CD4-positive, CD25-positive, alpha-beta regulatory T cell (primary cell): Measurements from ENCODE around the gene TRIM59. TPM values are rescaled to one million over a fixed set of nuclear protein-coding genes. Genes with fewer than 3 reads are reported as not detected.

Experiments used
- ATAC-seq, 2 donors: fragments of 150-1000 bp; cut with Tn5 transposase; one replicate each; pipeline ENCODE4 v1.10.0; 2021; ENCODE audit warnings: low read depth in 2 of 2, moderate number of reproducible peaks in 2 of 2, moderate library complexity in 1 of 2
- DNase-seq, 3 donors: peaks; one replicate each; pipeline versions ENCODE4 v3.0.0 to v3.0.0-alpha.2; 2012 to 2022; ENCODE audit warnings: mixed read lengths in 1 of 3
- H3K27ac ChIP-seq: one replicate; pipeline ENCODE4 v1.7.0; 2013; ENCODE audit warnings: mild to moderate bottlenecking, low read length; ENCODE audit not compliant: insufficient read depth, poor library complexity, severe bottlenecking
- H3K27me3 ChIP-seq: one replicate; pipeline ENCODE4 v1.7.0; 2013; ENCODE audit warnings: low read length; ENCODE audit not compliant: control insufficient read depth, insufficient read depth
- H3K36me3 ChIP-seq: one replicate; pipeline ENCODE4 v1.7.0; 2013; ENCODE audit warnings: mild to moderate bottlenecking, low read length, moderate library complexity; ENCODE audit not compliant: control insufficient read depth, insufficient read depth
- H3K4me1 ChIP-seq: 2 replicates; pipeline ENCODE4 v1.7.0; 2013; ENCODE audit warnings: mild to moderate bottlenecking, low read length; ENCODE audit not compliant: insufficient read depth, control insufficient read depth, poor library complexity, severe bottlenecking
- H3K4me3 ChIP-seq: one replicate; pipeline ENCODE4 v1.7.0; 2013; ENCODE audit warnings: low read depth, mild to moderate bottlenecking, low read length, moderate library complexity
- H3K9me3 ChIP-seq, 2 experiments: 1 replicate in 1 of 2; 2 replicates in 1 of 2; pipeline ENCODE4 v1.7.0; 2013; ENCODE audit warnings: low read length in 2 of 2, mild to moderate bottlenecking in 1 of 2, moderate library complexity in 1 of 2; ENCODE audit not compliant: control insufficient read depth in 2 of 2
- H3K27ac Mint-ChIP-seq, 3 donors: one replicate each; pipeline ENCODE4 v1.8.0; 2020 to 2022; ENCODE audit warnings: mild to moderate bottlenecking in 3 of 3, mixed read lengths in 3 of 3, moderate library complexity in 2 of 3
- H3K27me3 Mint-ChIP-seq: one replicate; pipeline ENCODE4 v1.8.0; 2022; ENCODE audit warnings: mild to moderate bottlenecking, mixed read lengths
- H3K36me3 Mint-ChIP-seq: one replicate; pipeline ENCODE4 v1.8.0; 2020; ENCODE audit warnings: mixed read lengths
- H3K4me1 Mint-ChIP-seq, 4 donors: one replicate each; pipeline ENCODE4 v1.8.0; 2020 to 2022; ENCODE audit warnings: mixed read lengths in 4 of 4, mild to moderate bottlenecking in 1 of 4
- H3K4me3 Mint-ChIP-seq, 4 donors: one replicate each; pipeline ENCODE4 v1.8.0; 2020 to 2022; ENCODE audit warnings: mild to moderate bottlenecking in 4 of 4, mixed read lengths in 4 of 4, moderate library complexity in 3 of 4
- H3K9me3 Mint-ChIP-seq, 7 donors: one replicate each; pipeline ENCODE4 v1.8.0; 2020 to 2022; ENCODE audit warnings: mixed read lengths in 7 of 7, mild to moderate bottlenecking in 3 of 7, moderate library complexity in 2 of 7
- polyA plus RNA-seq, 4 donors: library from polyadenylated mRNA; unstranded; fragments of 300-500 nt; fragmentation: Illumina TruSeq; gene quantifications; one replicate each; pipeline ENCODE4 v1.2.3, GENCODE V29; 2021
- total RNA-seq: library from RNA; stranded (reverse); gene quantifications from one replicate; pipeline ENCODE4 v1.2.3, GENCODE V29; 2022

Gene TRIM59
- total and polyA plus RNA-seq, 5 donors from 2014 or later = 34.0 to 67.9 (median 53.8) TPM

GRCh38 chr3:160479376-160479775 is 29.8 kb upstream of the TRIM59 start:
- Mint-ChIP-seq H3K27me3 (peaks cover 27% of the 10 kb centered on the region), H3K27ac (no peak overlapping the region), H3K4me3 (no peak overlapping the region), H3K36me3 (no peaks in the 10 kb centered on the region), H3K9me3 (peaks cover 0 to 3% (median 0%) of the 10 kb centered on the region in 7 donors), H3K4me1 (no peaks in the 10 kb centered on the region)
- Histone ChIP-seq H3K27me3 (peaks cover 9% of the 10 kb centered on the region), H3K27ac (no peak overlapping the region), H3K4me3 (no peak overlapping the region), H3K36me3 (no peaks in the 10 kb centered on the region), H3K9me3 (no peaks in the 10 kb centered on the region), H3K4me1 (no peaks in the 10 kb centered on the region)
- DNase-seq (no peak), ATAC-seq (no peak)

- H3K4me3 Mint-ChIP-seq = no peak overlapping the region
- H3K4me1 ChIP-seq = no peaks in the 10 kb centered on the region
- H3K27ac Mint-ChIP-seq = no peak overlapping the region
- no peak overlapping the region for H3K27ac ChIP-seq
- ATAC-seq (no peak), DNase-seq (no peak)
- H3K27me3 ChIP-seq = peaks cover 19% of the 10 kb centered on the region
- peaks cover 0 to 1% (median 0%) of the 10 kb centered on the region in 7 donors for H3K9me3 Mint-ChIP-seq
- no peaks in the 10 kb centered on the region for H3K36me3 ChIP-seq
- H3K9me3 ChIP-seq = no peaks in the 10 kb centered on the region
- H3K4me1 Mint-ChIP-seq = no peaks in the 10 kb centered on the region
- H3K4me3 ChIP-seq = no peak overlapping the region
- no peaks in the 10 kb centered on the region for H3K36me3 Mint-ChIP-seq
- peaks cover 21% of the 10 kb centered on the region for H3K27me3 Mint-ChIP-seq
Observed at GRCh38 chr3:160478338-160478737, 28.8 kb upstream of the TRIM59 start.

DNA sequence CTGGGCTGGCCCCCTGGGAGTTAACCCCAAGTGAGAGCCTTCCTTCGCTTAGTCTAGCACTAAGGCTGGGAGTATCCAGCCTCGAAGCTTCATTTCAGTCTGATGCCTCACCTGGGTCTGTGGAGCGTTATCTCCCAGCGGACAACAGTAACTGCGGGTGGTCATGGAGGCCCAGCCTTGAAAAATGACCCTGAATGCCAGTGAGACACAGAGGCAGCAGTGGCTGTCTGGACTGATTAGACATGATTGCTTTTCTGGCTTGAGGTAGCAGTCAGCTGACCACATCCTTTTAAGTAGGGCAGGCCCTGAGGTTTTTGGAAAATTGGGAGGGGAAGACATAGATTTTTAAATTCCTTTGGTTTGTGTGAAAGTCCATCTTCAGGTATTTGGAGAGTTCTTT is 28.2 kb upstream of the TRIM59 start:
- no peaks in the 10 kb centered on the region for H3K9me3 ChIP-seq
- Mint-ChIP-seq H3K4me1 (no peaks in the 10 kb centered on the region), H3K27me3 (peaks cover 21% of the 10 kb centered on the region), H3K4me3 (no peak overlapping the region), H3K36me3 (no peaks in the 10 kb centered on the region), H3K27ac (no peak overlapping the region), H3K9me3 (peaks cover 0 to 1% (median 0%) of the 10 kb centered on the region in 7 donors)
- ATAC-seq (no peak), DNase-seq (no peak)
- H3K36me3 ChIP-seq = no peaks in the 10 kb centered on the region
- peaks cover 19% of the 10 kb centered on the region for H3K27me3 ChIP-seq
- no peak overlapping the region for H3K4me3 ChIP-seq
- no peak overlapping the region for H3K27ac ChIP-seq
- no peaks in the 10 kb centered on the region for H3K4me1 ChIP-seq

DNA sequence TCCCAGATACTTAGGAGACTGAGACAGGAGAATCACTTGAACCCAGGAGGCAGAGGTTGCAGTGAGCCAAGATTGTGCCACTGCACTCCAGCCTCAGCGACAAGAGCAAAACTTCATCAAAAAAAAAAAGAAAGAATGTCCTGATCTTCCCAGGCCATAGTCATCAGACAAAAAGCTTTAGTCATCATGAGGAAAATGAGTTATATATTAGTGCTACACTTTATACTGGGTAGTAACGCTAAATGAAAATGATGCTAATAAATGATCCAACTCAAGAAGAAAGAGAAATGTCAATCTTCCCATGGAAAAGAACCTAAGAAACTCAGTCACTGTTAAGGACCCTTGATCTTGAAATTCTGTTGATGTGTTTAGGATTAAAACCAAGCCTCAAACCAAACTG is 26.3 kb upstream of the TRIM59 start:
- peaks cover 0 to 3% (median 0%) of the 10 kb centered on the region in 7 donors for H3K9me3 Mint-ChIP-seq
- H3K4me1 ChIP-seq = no peaks in the 10 kb centered on the region
- H3K9me3 ChIP-seq = peaks cover 6 to 8% of the 10 kb centered on the region in 2 experiments
- ATAC-seq (no peak), DNase-seq (no peak)
- no peaks in the 10 kb centered on the region for H3K4me1 Mint-ChIP-seq
- H3K27ac ChIP-seq = no peak overlapping the region
- H3K27ac Mint-ChIP-seq = no peak overlapping the region
- H3K36me3 ChIP-seq = no peaks in the 10 kb centered on the region
- H3K27me3 ChIP-seq = peaks cover 22% of the 10 kb centered on the region
- H3K4me3 Mint-ChIP-seq = no peak overlapping the region
- H3K4me3 ChIP-seq = no peak overlapping the region
- H3K36me3 Mint-ChIP-seq = no peaks in the 10 kb centered on the region
- peaks cover 12% of the 10 kb centered on the region for H3K27me3 Mint-ChIP-seq

- DNase-seq (no peak), ATAC-seq (no peak)
- peaks cover 11% of the 10 kb centered on the region for H3K27me3 Mint-ChIP-seq
- no peaks in the 10 kb centered on the region for H3K4me1 Mint-ChIP-seq
- Histone ChIP-seq H3K27me3 (peaks cover 22% of the 10 kb centered on the region), H3K4me1 (no peaks in the 10 kb centered on the region), H3K27ac (no peak overlapping the region), H3K9me3 (peaks cover 9 to 14% of the 10 kb centered on the region in 2 experiments), H3K4me3 (no peak overlapping the region), H3K36me3 (no peaks in the 10 kb centered on the region)
- H3K4me3 Mint-ChIP-seq = no peak overlapping the region
- H3K9me3 Mint-ChIP-seq = peaks cover 0 to 8% (median 0%) of the 10 kb centered on the region in 7 donors
- no peaks in the 10 kb centered on the region for H3K36me3 Mint-ChIP-seq
- no peak overlapping the region for H3K27ac Mint-ChIP-seq
Observed at GRCh38 chr3:160475153-160475552, 25.6 kb upstream of the TRIM59 start.

DNA sequence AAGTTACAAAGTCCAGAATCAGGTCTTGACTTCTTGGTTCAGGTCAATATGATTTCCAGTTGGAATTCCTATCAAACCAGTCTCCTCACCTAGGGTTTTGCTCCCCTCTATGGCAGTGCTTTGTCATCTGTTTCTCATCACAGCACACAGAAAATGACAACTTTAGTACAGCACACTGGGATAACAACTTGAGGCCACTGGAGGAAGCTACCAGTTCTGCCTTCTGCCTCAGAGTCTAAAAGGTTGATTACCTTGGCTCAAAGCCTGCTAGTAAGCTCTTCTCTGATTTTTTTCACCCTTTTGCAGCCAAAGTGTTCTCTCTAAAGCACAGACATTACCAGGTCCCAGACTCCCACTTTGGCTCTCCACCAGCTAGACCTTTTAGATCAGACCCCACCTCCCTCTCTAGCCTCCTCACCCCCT is 24.8 kb upstream of the TRIM59 start:
- Histone ChIP-seq H3K9me3 (peaks cover 9 to 17% of the 10 kb centered on the region in 2 experiments), H3K27me3 (peaks cover 22% of the 10 kb centered on the region), H3K27ac (no peak overlapping the region), H3K36me3 (no peaks in the 10 kb centered on the region), H3K4me3 (no peak overlapping the region), H3K4me1 (no peaks in the 10 kb centered on the region)
- no peak overlapping the region for H3K4me3 Mint-ChIP-seq
- H3K4me1 Mint-ChIP-seq = no peaks in the 10 kb centered on the region
- H3K9me3 Mint-ChIP-seq = peaks cover 0 to 14% (median 5%) of the 10 kb centered on the region in 7 donors
- no peak overlapping the region for H3K27ac Mint-ChIP-seq
- H3K36me3 Mint-ChIP-seq = peaks cover 5% of the 10 kb centered on the region
- DNase-seq = no peak
- H3K27me3 Mint-ChIP-seq = peaks cover 14% of the 10 kb centered on the region
- ATAC-seq = no peak

DNA sequence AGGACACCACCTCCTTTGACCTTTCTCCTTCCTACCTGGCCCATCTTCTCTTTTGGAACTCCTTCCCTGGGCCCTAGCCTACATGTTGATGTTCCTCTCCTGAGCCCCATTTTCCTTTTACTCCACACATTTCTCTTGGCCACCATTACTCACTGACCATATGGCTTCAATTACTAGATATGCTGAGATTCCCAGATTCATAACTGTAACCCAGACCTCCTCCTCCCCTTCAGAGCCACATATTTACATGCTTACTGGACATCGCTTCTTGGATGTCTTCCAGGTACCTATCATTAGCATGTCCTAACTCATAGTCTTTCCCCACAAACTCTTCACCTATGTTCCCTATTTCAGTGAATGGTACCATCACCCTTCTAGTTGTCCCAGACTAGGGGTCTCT is 24.4 kb upstream of the TRIM59 start:
- peaks cover 2 to 14% (median 5%) of the 10 kb centered on the region in 7 donors for H3K9me3 Mint-ChIP-seq
- Histone ChIP-seq H3K27ac (no peak overlapping the region), H3K9me3 (peaks cover 11 to 17% of the 10 kb centered on the region in 2 experiments), H3K4me3 (no peak overlapping the region), H3K36me3 (no peaks in the 10 kb centered on the region), H3K27me3 (peaks cover 24% of the 10 kb centered on the region), H3K4me1 (no peaks in the 10 kb centered on the region)
- peaks cover 5% of the 10 kb centered on the region for H3K36me3 Mint-ChIP-seq
- ATAC-seq (no peak), DNase-seq (no peak)
- no peaks in the 10 kb centered on the region for H3K4me1 Mint-ChIP-seq
- H3K4me3 Mint-ChIP-seq = no peak overlapping the region
- no peak overlapping the region for H3K27ac Mint-ChIP-seq
- H3K27me3 Mint-ChIP-seq = peaks cover 15% of the 10 kb centered on the region

- no peak overlapping the region for H3K27ac Mint-ChIP-seq
- Histone ChIP-seq H3K36me3 (no peaks in the 10 kb centered on the region), H3K27ac (no peak overlapping the region), H3K9me3 (peaks cover 11 to 17% of the 10 kb centered on the region in 2 experiments), H3K4me1 (no peaks in the 10 kb centered on the region), H3K4me3 (no peak overlapping the region), H3K27me3 (peaks cover 25% of the 10 kb centered on the region)
- peaks cover 8% of the 10 kb centered on the region for H3K36me3 Mint-ChIP-seq
- H3K27me3 Mint-ChIP-seq = peaks cover 15% of the 10 kb centered on the region
- ATAC-seq (no peak), DNase-seq (no peak)
- H3K4me1 Mint-ChIP-seq = no peaks in the 10 kb centered on the region
- peaks cover 3 to 14% (median 5%) of the 10 kb centered on the region in 7 donors for H3K9me3 Mint-ChIP-seq
- H3K4me3 Mint-ChIP-seq = no peak overlapping the region
Observed at GRCh38 chr3:160473221-160473620, 23.6 kb upstream of the TRIM59 start.
